Stimulated activated CD8-positive, alpha-beta memory T cell treated with anti-CD3 and anti-CD28 coated beads, Interleukin-2, amount 100 ng/mL, for 1 hour (primary cell): ENCODE data around the gene OR2F2.

Experiments used
- DNase-seq, 2 donors: peaks; one replicate each; pipeline ENCODE4 v3.0.0-alpha.2; 2020; ENCODE audit warnings: low read depth in 2 of 2

The OR2F2 gene

GRCh38 chr7:143934526-143935325, at the start of gene OR2F2:
Gene OR2F2, plus strand, starts transcription at chr7:143935233. Its CDS starts 0 bp downstream, at chr7:143935233.
- DNase-seq, result no peak

- no peak for DNase-seq
Measured at GRCh38 chr7:143885951-143886350, 49.1 kb upstream of the OR2F2 start.

- DNase-seq, result no peak
Measured at GRCh38 chr7:143886826-143887477, 48.1 kb upstream of the OR2F2 start.

DNA sequence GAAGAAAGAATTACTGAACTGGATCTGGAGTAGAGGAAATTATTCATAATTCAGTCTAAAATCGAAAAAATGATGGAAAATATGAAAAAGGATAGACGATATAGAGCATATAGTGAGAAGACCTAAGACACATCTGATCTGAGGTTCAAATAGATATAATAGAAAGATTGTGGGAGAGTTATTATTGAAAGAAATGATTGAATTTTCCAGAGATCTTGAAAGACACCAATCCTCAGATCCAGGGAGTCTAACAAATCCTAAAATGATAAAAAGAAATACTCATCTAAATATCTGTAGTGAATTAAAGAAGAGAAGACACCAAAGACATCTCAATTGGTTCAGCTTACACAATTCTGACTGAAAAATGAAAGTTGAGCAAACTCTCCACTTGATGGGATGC, 46.0 kb upstream of the OR2F2 start:
- DNase-seq, result no peak

GRCh38 chr7:143890558-143890957, 44.5 kb upstream of the OR2F2 start:
- no peak for DNase-seq

DNA sequence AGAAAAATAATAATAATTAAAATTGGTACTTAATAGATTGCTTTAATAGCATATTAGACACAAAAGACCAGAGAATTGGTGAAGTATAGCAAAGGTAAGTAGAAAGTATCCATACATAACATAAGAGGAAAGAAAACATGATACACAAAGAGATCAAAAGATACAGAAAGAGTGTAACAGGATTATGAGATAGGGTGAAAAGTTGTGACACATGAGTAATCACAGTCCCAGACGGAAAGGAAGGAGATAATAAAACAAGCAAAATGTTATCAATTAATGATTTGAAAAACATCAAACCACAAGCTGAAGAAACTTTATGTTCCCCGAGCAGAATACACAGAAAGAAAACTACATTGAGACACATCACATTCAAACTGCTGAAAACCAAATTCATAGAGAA, 43.6 kb upstream of the OR2F2 start:
- no peak for DNase-seq

DNA sequence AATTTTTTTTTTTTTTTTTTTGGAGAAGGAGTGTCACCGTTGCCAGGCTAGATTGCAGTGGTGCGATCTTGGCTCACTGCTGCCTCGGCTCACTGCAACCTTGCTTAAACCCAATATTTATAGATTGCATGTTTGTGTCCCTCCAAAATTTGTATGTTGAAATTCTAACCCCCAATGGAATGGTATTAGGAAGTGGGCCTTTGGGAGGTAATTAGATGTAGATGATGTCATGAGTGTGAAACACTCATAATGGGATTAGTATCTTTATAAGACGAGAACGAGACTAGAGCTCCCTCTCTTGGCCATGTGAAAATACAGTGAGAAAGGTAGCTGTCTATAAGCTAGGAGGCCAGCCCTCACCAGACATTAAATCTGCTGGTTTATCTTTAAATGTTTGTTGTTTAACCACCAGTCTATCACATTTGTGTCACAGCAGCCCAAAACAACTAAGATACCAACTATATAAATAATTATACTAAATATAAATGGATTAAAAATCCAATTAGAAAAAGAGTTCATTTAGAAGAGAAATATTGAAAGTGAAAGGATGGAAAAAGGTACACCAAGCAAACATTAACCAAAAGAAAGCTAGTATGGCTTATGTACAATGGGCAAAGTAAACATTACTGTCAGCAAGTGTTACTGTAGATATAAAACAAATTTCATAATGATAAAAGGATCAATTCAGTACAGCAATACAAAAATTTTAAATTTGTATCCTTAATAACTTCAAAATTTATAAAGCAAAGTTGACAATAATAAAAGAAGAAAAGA, 42.3 kb upstream of the OR2F2 start:
- no peak for DNase-seq

DNA sequence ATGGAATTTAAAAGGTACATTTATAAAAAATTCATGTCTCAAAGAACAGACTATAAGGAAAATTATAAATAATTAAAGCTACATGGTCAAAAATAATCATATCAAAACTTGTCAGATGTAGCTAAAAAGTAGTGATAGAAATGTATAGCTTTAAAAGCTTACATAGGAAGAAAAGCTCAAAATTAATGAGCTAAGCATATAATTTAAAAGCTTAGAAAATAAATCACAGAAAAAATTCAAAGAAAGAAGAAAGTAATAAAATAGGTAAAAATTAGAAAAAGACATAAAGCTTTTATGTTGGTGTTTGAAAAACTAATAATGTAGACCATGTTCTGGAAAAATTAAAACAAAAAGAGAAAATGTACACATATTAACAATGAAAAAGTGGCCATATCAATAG, 38.4 kb upstream of the OR2F2 start:
- no peak for DNase-seq

DNA sequence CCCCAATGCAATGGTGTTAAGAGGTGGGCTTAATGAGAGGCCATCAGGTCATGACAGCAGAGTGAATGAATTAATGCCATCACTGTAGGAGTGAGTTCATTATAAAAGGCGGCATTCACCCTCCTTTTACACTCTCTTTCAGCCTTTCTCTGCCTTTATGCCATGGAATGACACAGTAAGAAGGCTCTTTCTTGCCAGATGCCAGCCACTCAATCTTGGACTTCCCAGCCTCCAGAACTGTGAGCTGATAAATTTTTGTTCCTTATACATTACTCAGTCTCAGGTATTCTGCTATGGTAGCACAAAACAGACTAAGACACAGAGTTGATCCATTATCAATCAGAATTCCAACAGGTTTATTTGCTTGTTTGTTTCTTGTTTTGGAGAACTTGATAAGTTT, 36.2 kb upstream of the OR2F2 start:
- no peak for DNase-seq

DNA sequence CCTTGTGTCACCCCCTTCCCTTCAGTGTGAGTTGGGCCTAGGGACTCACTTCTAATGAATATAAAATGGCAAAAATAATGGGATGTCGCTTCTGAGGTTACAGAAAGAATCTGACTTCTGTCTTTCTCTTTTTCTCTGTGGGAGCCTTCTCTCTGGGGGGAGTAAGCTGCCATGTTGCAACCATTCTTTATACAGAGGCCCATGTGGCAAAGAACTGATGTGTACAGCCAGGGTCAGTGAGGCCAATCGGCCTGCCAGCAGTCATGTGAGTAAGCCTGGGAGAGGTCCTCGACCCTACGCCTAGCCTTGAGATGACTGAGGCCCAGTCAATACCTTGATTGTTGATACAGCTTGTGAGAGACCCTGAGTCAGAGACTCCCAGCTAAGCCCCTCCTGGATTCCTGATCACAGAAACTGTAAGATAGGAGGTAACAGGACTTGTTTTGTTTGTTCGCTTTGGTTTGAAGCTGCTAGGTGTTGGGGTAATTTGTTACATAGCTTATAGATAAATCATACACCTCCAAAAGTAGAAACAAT, 34.7 kb upstream of the OR2F2 start:
- DNase-seq, result no peak

DNA sequence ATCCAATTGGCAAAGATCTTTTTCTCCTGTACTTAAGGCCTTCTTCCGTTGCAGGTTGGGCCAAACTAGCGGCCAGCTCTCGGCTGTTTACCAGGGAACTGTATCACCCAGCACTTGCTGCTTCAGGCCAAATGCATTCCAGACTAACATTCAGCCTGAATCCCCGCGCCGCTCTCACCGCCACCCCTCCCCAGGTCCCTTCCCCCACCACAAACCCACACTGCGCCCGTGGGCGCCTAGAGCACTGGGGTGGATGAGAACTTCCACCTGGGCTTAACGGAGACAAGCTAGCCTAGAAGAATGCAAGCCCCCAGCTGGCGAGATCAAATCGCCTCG, 33.7 kb upstream of the OR2F2 start:
- no peak for DNase-seq

DNA sequence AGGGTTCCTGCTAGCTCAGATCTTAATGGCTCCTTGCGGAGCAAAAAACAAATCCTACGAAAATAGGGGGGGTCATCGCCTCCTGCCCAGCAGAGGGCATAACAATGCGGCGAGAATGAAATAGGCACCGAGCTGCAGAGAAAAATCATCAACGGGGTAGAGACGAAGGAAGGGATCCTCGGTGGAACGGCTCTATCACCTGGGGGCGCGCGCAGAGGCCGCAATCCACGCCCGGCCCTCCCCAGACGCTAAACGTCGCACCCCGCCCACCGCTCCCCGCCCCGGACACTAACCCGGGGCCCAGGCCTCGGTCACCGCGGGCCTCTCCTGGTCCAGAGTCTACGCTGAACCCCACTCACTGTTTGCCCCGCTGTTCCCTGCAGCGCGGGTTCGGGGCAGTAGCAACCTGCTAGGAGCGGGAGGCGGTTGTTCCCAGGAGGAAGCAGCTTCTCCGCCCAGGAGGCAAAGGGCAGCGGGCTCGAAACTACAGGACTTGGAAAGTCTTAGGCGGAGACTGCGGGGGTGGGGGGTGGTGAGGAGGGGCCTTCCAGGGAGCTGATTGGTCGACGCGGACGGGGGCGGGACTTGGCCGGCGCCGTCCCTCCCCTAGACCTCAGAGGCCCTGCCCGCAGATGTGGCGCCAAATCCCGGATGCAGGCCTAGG, 33.2 kb upstream of the OR2F2 start, which contains the start of gene TCAF1:
TSS of gene TCAF1 (minus strand) at position 509 of the 664 bp plus-strand sequence. CDS start 25,568 bp downstream, outside the sequence.
- peak; percentile 80 to 85 for DNase-seq

DNA sequence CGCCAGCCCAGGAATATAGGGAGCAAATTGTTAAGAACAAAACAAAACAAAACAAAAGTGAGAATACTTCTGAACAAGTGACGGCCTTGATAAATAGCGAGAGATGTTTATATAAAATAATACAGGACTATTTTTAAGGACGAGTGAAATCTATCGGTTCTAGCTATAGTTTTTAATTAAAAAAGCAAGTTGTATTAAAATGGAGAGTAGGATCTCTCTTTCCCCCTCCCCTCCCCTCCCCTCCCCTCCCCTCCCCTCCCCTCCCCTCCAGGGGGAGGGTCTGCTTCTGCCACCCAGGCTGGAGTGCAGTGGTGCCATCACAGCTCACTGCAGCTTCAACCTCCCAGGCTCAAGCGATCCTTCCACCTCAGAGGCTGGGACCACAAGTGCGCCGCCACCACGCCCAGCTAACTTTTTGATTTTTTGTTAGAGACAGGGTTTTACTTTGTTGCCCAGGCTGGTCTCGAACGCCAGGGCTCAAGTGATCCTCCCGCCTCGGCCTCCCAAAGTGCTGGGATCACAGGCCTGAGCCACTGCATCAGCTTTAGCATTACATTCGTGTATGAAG, 32.6 kb upstream of the OR2F2 start:
- DNase-seq, result no peak

- no peak for DNase-seq
Measured at GRCh38 chr7:143905509-143905908, 29.5 kb upstream of the OR2F2 start.

DNA sequence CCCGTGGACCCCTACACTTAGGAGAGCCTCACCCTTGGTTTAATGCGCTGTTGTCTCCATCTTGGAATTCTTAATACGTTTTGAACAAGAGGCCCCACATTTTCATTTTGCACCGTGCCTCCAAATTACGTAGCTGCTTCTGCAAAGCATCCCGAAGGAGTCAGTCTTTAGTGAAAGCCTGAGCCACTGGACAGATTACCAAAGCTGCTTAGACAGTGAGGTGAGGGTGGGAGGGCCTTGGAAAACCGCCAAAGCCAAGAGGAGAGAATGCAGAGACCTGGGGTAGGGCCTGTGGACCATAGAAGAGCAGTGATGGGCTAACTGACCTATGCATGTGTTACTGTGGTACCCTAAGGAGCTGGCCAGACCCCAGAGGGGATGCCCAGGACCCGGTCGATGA, 28.9 kb upstream of the OR2F2 start:
- DNase-seq, result no peak

DNA sequence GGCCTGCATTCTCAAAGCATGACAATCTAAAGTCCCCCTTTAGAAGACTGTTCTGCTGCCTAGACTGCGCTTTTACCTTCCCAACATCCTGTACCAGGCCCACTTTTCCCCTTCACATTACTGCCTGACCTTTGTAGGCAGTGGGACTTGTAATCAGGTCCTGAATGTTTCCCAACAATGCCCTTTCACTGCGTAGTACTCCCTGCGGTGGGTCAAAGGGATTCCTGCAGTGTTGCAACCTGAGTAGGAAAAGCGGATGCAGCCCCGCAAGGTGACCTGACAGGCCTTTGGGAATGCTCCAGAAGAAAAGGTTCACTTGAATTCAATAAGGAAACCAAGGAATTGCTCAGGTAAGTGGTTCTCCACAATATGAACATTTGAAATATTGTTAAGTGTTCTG, 28.1 kb upstream of the OR2F2 start:
- no peak for DNase-seq

DNA sequence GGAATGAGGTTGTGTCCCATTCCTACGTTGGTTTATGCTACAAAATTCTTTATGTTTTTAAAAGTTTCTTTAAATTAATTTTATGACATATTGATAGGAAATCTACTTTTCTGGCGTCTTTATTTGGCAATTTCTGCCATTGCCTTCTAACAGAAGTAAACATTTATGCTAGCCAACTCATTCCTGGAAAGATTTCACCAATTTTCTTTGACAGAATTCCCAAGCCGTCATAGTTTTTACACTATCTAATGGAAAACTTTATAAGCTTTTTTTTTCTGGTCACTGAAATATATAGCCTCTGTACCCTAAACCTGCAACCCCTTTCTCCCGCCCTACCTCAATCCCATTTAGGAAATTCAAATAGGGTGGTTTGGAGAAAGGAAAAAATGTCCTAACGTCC, 26.9 kb upstream of the OR2F2 start:
- no peak for DNase-seq

GRCh38 chr7:143909863-143910262, 25.2 kb upstream of the OR2F2 start:
- no peak for DNase-seq

GRCh38 chr7:143910473-143911248, 24.4 kb upstream of the OR2F2 start:
- no peak for DNase-seq

GRCh38 chr7:143913945-143914615, 21.0 kb upstream of the OR2F2 start:
- DNase-seq, result no peak
